ENCODE results near the gene IFT57.
"Not testable (repeated sequence)": the region's sequence is repeated elsewhere in the genome, so short reads cannot be mapped to it uniquely, and the experiment has no call there.

The IFT57 gene

GRCh38 chr3:108221911-108222852 lies at the start of gene IFT57:
TSS of gene IFT57 (minus strand) at chr3:108222424. CDS start at chr3:108222322, 102 bp downstream.
- peak; percentile 68 for DNase-seq

- no peak for DNase-seq
These were observed 49.4 kb upstream of the IFT57 start for GRCh38 chr3:108271626-108272025.

- DNase-seq = not testable (repeated sequence)
These were observed 46.0 kb upstream of the IFT57 start for GRCh38 chr3:108268235-108268634.

GRCh38 chr3:108264534-108265298 lies 42.5 kb upstream of the IFT57 start:
- not testable (repeated sequence) for DNase-seq

- DNase-seq = no peak
These were observed 32.9 kb upstream of the IFT57 start for GRCh38 chr3:108255131-108255530.

- no peak for DNase-seq
These were observed 29.6 kb upstream of the IFT57 start for GRCh38 chr3:108251844-108252243.

GRCh38 chr3:108251265-108251664 lies 29.0 kb upstream of the IFT57 start:
- DNase-seq = no peak

- no peak for DNase-seq
These were observed 28.4 kb upstream of the IFT57 start for GRCh38 chr3:108250626-108251025.

GRCh38 chr3:108243243-108243642 lies 21.0 kb upstream of the IFT57 start:
- DNase-seq = no peak

GRCh38 chr3:108242776-108243175 lies 20.6 kb upstream of the IFT57 start:
- DNase-seq = no peak

GRCh38 chr3:108241721-108242120 lies 19.5 kb upstream of the IFT57 start:
- DNase-seq = no peak

- DNase-seq = no peak
These were observed 18.9 kb upstream of the IFT57 start for GRCh38 chr3:108241146-108241545.

- no peak for DNase-seq
These were observed 16.9 kb upstream of the IFT57 start for GRCh38 chr3:108239082-108239481.

- DNase-seq = no peak
These were observed 13.1 kb upstream of the IFT57 start for GRCh38 chr3:108235290-108235689.

- DNase-seq = no peak
These were observed 12.2 kb upstream of the IFT57 start for GRCh38 chr3:108234387-108234957.

- DNase-seq = no peak
These were observed 6.1 kb upstream of the IFT57 start for GRCh38 chr3:108228286-108228685.

GRCh38 chr3:108227131-108227530 lies 4.9 kb upstream of the IFT57 start:
- DNase-seq = no peak

GRCh38 chr3:108225221-108225620 lies 3.0 kb upstream of the IFT57 start:
- DNase-seq = no peak

GRCh38 chr3:108223928-108224327 lies 1.7 kb upstream of the IFT57 start:
- no peak for DNase-seq

- no peak for DNase-seq
These were observed 785 bp upstream of the IFT57 start for GRCh38 chr3:108222853-108223565.

- DNase-seq = no peak
These were observed 831 bp downstream of the IFT57 start for GRCh38 chr3:108221393-108221792.

- no peak for DNase-seq
These were observed 2.9 kb downstream of the IFT57 start for GRCh38 chr3:108219336-108219735.

- no peak for DNase-seq
These were observed 3.4 kb downstream of the IFT57 start for GRCh38 chr3:108218811-108219210.

All from NCI-H510A (cell line).